Measurements from ENCODE around the gene MYL5. TPM values are rescaled to one million over a fixed set of nuclear protein-coding genes. Genes with fewer than 3 reads are reported as not detected.

Gene MYL5
- total and polyA plus RNA-seq, 2 of the 13 experiments (the other 11 are each of a cell fraction or from before 2014, with no cell fraction given), result 6.5 to 16.0 TPM

Other genes with a start within 250 kb of the MYL5 start
- gene ZNF721, start 175.4 kb upstream of the MYL5 start, total RNA-seq (2016; rRNA removed; fragmentation: Illumina TruSeq; extraction: Trizol), result 22.1 and 30.8 TPM in 2 replicates
- gene ZNF721, start 175.4 kb upstream of the MYL5 start, polyA plus RNA-seq (2011; rRNA removed), result 7.3 and 8.5 TPM in 2 replicates
- gene PIGG, start 175.3 kb upstream of the MYL5 start, total RNA-seq (2016; rRNA removed; fragmentation: Illumina TruSeq; extraction: Trizol), result 15.2 and 34.4 TPM in 2 replicates
- gene PIGG, start 175.3 kb upstream of the MYL5 start, polyA plus RNA-seq (2011; rRNA removed), result 48.9 and 49.7 TPM in 2 replicates
- not detected in 2 replicates for gene TMEM271, start 98.2 kb upstream of the MYL5 start, total RNA-seq (2016; rRNA removed; fragmentation: Illumina TruSeq; extraction: Trizol)
- not detected in 2 replicates for gene TMEM271, start 98.2 kb upstream of the MYL5 start, polyA plus RNA-seq (2011; rRNA removed)
- 0.38 TPM in 1 of 2 replicates, not detected in the other for gene PDE6B, start 49.0 kb upstream of the MYL5 start, total RNA-seq (2016; rRNA removed; fragmentation: Illumina TruSeq; extraction: Trizol)
- gene PDE6B, start 49.0 kb upstream of the MYL5 start, polyA plus RNA-seq (2011; rRNA removed), result 0.38 and 0.40 TPM in 2 replicates
- gene ATP5ME, start 266 bp upstream of the MYL5 start, total RNA-seq (2016; rRNA removed; fragmentation: Illumina TruSeq; extraction: Trizol), result 753 and 1,048 TPM in 2 replicates
- gene ATP5ME, start 266 bp upstream of the MYL5 start, polyA plus RNA-seq (2011; rRNA removed), result 301 and 305 TPM in 2 replicates
- 0.07 TPM in 1 of 2 replicates, not detected in the other for gene SLC49A3, start 14.6 kb downstream of the MYL5 start, total RNA-seq (2016; rRNA removed; fragmentation: Illumina TruSeq; extraction: Trizol)
- gene SLC49A3, start 14.6 kb downstream of the MYL5 start, polyA plus RNA-seq (2011; rRNA removed), result 0.17 and 0.22 TPM in 2 replicates
- gene PCGF3, start 31.3 kb downstream of the MYL5 start, total RNA-seq (2016; rRNA removed; fragmentation: Illumina TruSeq; extraction: Trizol), result 24.2 and 28.6 TPM in 2 replicates
- gene PCGF3, start 31.3 kb downstream of the MYL5 start, polyA plus RNA-seq (2011; rRNA removed), result 66.2 and 80.8 TPM in 2 replicates
- 0.18 and 0.36 TPM in 2 replicates for gene CPLX1, start 151.6 kb downstream of the MYL5 start, total RNA-seq (2016; rRNA removed; fragmentation: Illumina TruSeq; extraction: Trizol)
- gene CPLX1, start 151.6 kb downstream of the MYL5 start, polyA plus RNA-seq (2011; rRNA removed), result 0.18 and 0.57 TPM in 2 replicates